A673 (cell line): ENCODE data around the gene SERPINF2. TPM values are rescaled to one million over a fixed set of nuclear protein-coding genes. Genes with fewer than 3 reads are reported as not detected.
"Not testable (repeated sequence)": the region's sequence is repeated elsewhere in the genome, so short reads cannot be mapped to it uniquely, and the experiment has no call there.

Experiments
- BruUV-seq: library from RNA; stranded (reverse); fragments of 400-500 nt; replicated peaks from 2 replicates; lab custom pipeline; 2021; lab: Mats Ljungman, UMichigan
- CTCF ChIA-PET: fragments of 300-600 bp; sonication (Branson Sonifier 250); formaldehyde crosslinking; loops from one replicate; lab custom pipeline; 2022; ENCODE audit warnings: antibody characterized with exemption; lab: Charles Lee
- POLR2A ChIA-PET: fragments of 300-600 bp; sonication (Branson Sonifier 250); formaldehyde crosslinking; loops from one replicate; lab custom pipeline; 2022; ENCODE audit warnings: antibody characterized with exemption; ENCODE audit not compliant: low non-redundant PET; lab: Charles Lee
- DNase-seq: peaks from one replicate; pipeline ENCODE4 v3.0.0-alpha.2; 2015; ENCODE audit warnings: low spot score
- H3K27ac ChIP-seq: fragments of 200-600 bp; sonication (generic); 2 replicates; pipeline ENCODE4 v1.5.1; 2016; ENCODE audit warnings: mixed run types, low read depth, mild to moderate bottlenecking, mixed read lengths, antibody characterized with exemption, low read length; ENCODE audit not compliant: poor library complexity, severe bottlenecking
- H3K27me3 ChIP-seq: fragments of 200-600 bp; sonication (generic); replicated peaks from 2 replicates; pipeline ENCODE4 v1.6.1; 2017; ENCODE audit warnings: mixed run types, low read depth, mild to moderate bottlenecking, mixed read lengths, antibody characterized with exemption, low read length; ENCODE audit not compliant: insufficient read depth, poor library complexity
- H3K36me3 ChIP-seq: fragments of 200-600 bp; sonication (generic); 2 replicates; pipeline ENCODE4 v1.6.1; 2016; ENCODE audit warnings: mixed run types, mild to moderate bottlenecking, mixed read lengths, antibody characterized with exemption, low read length; ENCODE audit not compliant: insufficient read depth, poor library complexity, severe bottlenecking
- H3K4me1 ChIP-seq: fragments of 200-600 bp; sonication (generic); 2 replicates; pipeline ENCODE4 v1.6.1; 2017; ENCODE audit warnings: mixed run types, mild to moderate bottlenecking, mixed read lengths, antibody characterized with exemption, low read length; ENCODE audit not compliant: insufficient read depth, poor library complexity, severe bottlenecking
- H3K4me3 ChIP-seq: fragments of 200-600 bp; sonication (generic); 2 replicates; pipeline ENCODE4 v1.5.1; 2016; ENCODE audit warnings: low read depth, mixed run types, mild to moderate bottlenecking, mixed read lengths, low read length; ENCODE audit not compliant: poor library complexity, severe bottlenecking
- H3K9me3 ChIP-seq: fragments of 200-600 bp; sonication (generic); 2 replicates; pipeline ENCODE4 v1.6.1; 2016; ENCODE audit warnings: mixed run types, low read depth, mild to moderate bottlenecking, mixed read lengths, antibody characterized with exemption, low read length; ENCODE audit not compliant: poor library complexity, severe bottlenecking
- CTCF ChIP-seq: fragments of 300-800, 200-600 bp; sonication (generic); conservative IDR thresholded peaks from 2 replicates; pipeline ENCODE4 v1.5.1; 2017; ENCODE audit warnings: low read depth, mild to moderate bottlenecking, antibody characterized with exemption, low read length, moderate library complexity, mixed read lengths
- EZH2 ChIP-seq: fragments of 200-600 bp; sonication (generic); IDR thresholded peaks from 2 replicates; pipeline ENCODE4 v1.6.1; 2017; ENCODE audit warnings: borderline replicate concordance, low read depth, mild to moderate bottlenecking, mixed read lengths, antibody characterized with exemption, low read length; ENCODE audit not compliant: poor library complexity, severe bottlenecking
- intact Hi-C: fragments of 100-400 bp; cut with micrococcal nuclease; formaldehyde crosslinking; loops from one replicate; pipeline ENCODE4 v1.10.0; 2022; ENCODE audit not compliant: unreplicated experiment
- total RNA-seq: library from RNA; stranded (reverse); gene quantifications from 2 replicates; pipeline ENCODE4 v1.2.3, GENCODE V29; 2021

Gene SERPINF2
- total RNA-seq, 1 experiment from 2014 or later, result 0.37 TPM

DNA sequence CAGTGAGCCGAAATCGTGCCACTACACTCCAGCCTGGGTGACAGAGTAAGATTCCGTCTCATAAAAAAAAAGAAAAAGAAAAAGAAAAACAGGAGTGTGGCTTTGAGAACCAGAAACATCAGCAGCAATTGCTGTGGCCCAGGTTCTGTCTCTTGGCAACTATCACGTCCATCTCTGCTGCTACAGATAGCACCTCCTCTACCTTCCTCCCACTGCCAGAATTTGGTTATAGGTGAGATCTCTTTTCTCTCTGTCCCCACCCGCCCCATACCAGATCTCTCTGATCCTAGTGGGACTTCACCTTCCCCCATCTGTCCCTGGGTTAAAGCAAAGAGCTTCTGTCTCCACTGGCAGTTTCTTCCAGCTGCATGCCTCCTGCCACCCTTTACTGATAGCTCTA lies 35.6 kb upstream of the SERPINF2 start:
- no peak for TF ChIP-seq EZH2
- TF ChIP-seq CTCF, result no peak
- Histone ChIP-seq H3K36me3 (no peaks in the 10 kb centered on the region), H3K4me3 (no peak overlapping the region), H3K4me1 (peaks cover 8% of the 10 kb centered on the region), H3K27ac (no peak overlapping the region), H3K9me3 (no peaks in the 10 kb centered on the region), H3K27me3 (no peaks in the 10 kb centered on the region)
- ChIA-PET CTCF (no interaction called here), POLR2A (no interaction called here)
- no TSS peak for BruUV-seq
- DNase-seq, result no peak
- intact Hi-C loops, result no loop called here

DNA sequence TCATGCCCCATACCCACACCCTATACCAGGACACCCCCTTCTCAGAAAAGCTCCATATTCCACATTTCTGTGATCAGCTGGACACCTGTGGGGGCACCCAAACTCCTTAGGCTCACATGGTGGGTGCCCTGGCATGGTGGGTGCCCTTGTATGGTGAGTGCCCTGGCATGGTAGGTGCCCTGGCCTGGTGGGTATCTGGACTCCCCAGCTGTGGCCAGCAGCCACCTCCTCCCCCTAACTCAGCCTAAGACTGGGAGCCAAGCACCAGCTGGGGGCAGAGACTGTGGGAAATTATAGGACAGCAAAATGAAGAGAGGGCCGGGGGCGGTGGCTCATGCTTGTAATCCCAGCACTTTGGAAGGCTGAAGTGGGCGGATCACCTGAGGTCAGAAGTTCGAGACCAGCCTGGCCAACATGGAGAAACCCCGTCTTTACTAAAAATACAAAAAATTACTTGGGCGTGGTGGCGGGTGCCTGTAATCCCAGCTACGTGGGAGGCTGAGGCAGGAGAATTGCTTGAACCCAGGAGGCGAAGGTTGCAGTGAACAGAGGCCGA lies 33.8 kb upstream of the SERPINF2 start:
- CTCF ChIA-PET, DNase-seq, H3K27ac ChIP-seq, intact Hi-C loops, BruUV-seq, H3K4me3 ChIP-seq, H3K27me3 ChIP-seq, H3K9me3 ChIP-seq, H3K36me3 ChIP-seq, POLR2A ChIA-PET: not testable (repeated sequence)
- peaks cover 18% of the 10 kb centered on the region for H3K4me1 ChIP-seq

- CTCF ChIA-PET, result no interaction called here
- Histone ChIP-seq H3K27me3 (no peaks in the 10 kb centered on the region), H3K4me1 (peaks cover 23% of the 10 kb centered on the region), H3K9me3 (no peaks in the 10 kb centered on the region), H3K36me3 (peaks cover 6% of the 10 kb centered on the region), H3K4me3 (peak overlapping the region; percentile 79), H3K27ac (peak overlapping the region; percentile 87)
- DNase-seq, result no peak
- POLR2A ChIA-PET, result no interaction called here
- intact Hi-C loops, result no loop called here
- BruUV-seq, result no TSS peak
- TF ChIP-seq EZH2 (no peak), CTCF (no peak)
Measured at GRCh38 chr17:1709403-1709951, 33.2 kb upstream of the SERPINF2 start.
